ENCODE results near the gene CBR4.

GRCh38 chr4:169000315-169000714 is 9.7 kb downstream of the CBR4 start:
- TF ChIP-seq CTCF (conservative IDR thresholded peaks at IDR 0.05; ENCODE audit: low read length) (no peak), EZH2phosphoT487 (IDR thresholded peaks at IDR 0.05; ENCODE audit: borderline replicate concordance) (no peak)

Data from Loucy (cell line).